SHP77 (cell line): ENCODE data around the gene ANKRD63.

Experiments
- DNase-seq, 2 experiments: peaks; one replicate each; lab custom pipeline; 2025; lab: John Stamatoyannopoulos, UW

Gene ANKRD63

GRCh38 chr15:40313531-40314398 is 30.9 kb upstream of the ANKRD63 start:
- peak; percentile 79 to 83 for DNase-seq

GRCh38 chr15:40312370-40313158 is 29.7 kb upstream of the ANKRD63 start:
- DNase-seq, result no peak

- DNase-seq, result no peak
These were observed 28.1 kb upstream of the ANKRD63 start for GRCh38 chr15:40310993-40311392.

GRCh38 chr15:40310001-40310959 is 27.4 kb upstream of the ANKRD63 start:
- DNase-seq, result peak; percentile 37 to 47

- DNase-seq, result no peak
These were observed 26.5 kb upstream of the ANKRD63 start for GRCh38 chr15:40309344-40309862.

- peak; percentile 65 to 87 for DNase-seq
These were observed 24.8 kb upstream of the ANKRD63 start, which contains the start of gene PLCB2 for GRCh38 chr15:40307421-40308211. PLCB2 (minus strand) TSS chr15:40307935; CDS start chr15:40307672, 263 bp downstream.

- no peak for DNase-seq
These were observed 24.0 kb upstream of the ANKRD63 start for GRCh38 chr15:40306908-40307307.

GRCh38 chr15:40306371-40306770 is 23.5 kb upstream of the ANKRD63 start:
- DNase-seq, result no peak

GRCh38 chr15:40305281-40305680 is 22.4 kb upstream of the ANKRD63 start:
- no peak for DNase-seq

GRCh38 chr15:40303576-40303975 is 20.7 kb upstream of the ANKRD63 start:
- no peak for DNase-seq

GRCh38 chr15:40302981-40303380 is 20.1 kb upstream of the ANKRD63 start:
- no peak for DNase-seq

GRCh38 chr15:40302288-40302886 is 19.5 kb upstream of the ANKRD63 start:
- no peak for DNase-seq

- no peak for DNase-seq
These were observed 18.8 kb upstream of the ANKRD63 start for GRCh38 chr15:40301467-40302179.

GRCh38 chr15:40300771-40301170 is 17.9 kb upstream of the ANKRD63 start:
- DNase-seq, result no peak

GRCh38 chr15:40300367-40300766 is 17.5 kb upstream of the ANKRD63 start:
- no peak for DNase-seq

GRCh38 chr15:40298216-40298935 is 15.5 kb upstream of the ANKRD63 start:
- no peak for DNase-seq

GRCh38 chr15:40297356-40297755 is 14.5 kb upstream of the ANKRD63 start:
- no peak for DNase-seq

- DNase-seq, result no peak
These were observed 13.8 kb upstream of the ANKRD63 start for GRCh38 chr15:40296561-40297230.
